ENCODE results near the gene NF1.

The NF1 gene

DNA sequence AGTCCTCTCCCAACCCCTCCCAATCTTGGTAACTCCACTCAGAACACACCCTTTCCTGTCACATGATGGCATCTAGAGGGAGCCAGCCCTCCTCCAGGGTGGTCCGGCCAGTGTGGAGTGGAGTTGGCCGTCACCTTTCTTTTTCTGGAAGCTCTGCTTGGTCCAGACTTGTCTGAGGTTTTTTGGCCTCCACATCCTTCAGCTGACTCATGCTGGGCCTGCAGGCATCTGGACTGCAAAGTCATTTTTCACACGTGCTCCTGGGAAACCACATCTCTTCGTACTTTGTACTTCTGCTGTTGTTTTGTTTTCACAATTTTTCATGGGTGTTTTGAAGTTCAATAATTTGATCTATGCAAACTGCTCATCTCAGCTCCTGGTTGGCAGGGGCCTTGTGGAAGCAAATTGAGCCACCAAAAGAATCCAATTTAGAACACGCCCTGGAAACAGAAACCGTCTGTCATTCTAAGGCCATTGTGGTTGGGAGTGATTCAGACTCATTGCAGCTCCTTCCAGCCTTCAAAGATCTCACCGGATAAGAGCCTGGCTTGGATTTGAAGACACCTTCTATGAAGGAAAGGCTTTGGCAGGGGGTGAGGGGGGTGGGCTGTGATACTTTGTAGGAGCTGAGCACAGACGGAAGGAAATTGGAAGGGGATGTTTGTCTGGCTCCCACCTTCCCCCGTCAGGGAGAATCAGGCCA, 42.4 kb upstream of the NF1 start:
- TF ChIP-seq, protein P1, sequence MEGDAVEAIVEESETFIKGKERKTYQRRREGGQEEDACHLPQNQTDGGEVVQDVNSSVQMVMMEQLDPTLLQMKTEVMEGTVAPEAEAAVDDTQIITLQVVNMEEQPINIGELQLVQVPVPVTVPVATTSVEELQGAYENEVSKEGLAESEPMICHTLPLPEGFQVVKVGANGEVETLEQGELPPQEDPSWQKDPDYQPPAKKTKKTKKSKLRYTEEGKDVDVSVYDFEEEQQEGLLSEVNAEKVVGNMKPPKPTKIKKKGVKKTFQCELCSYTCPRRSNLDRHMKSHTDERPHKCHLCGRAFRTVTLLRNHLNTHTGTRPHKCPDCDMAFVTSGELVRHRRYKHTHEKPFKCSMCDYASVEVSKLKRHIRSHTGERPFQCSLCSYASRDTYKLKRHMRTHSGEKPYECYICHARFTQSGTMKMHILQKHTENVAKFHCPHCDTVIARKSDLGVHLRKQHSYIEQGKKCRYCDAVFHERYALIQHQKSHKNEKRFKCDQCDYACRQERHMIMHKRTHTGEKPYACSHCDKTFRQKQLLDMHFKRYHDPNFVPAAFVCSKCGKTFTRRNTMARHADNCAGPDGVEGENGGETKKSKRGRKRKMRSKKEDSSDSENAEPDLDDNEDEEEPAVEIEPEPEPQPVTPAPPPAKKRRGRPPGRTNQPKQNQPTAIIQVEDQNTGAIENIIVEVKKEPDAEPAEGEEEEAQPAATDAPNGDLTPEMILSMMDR (IDR thresholded peaks at IDR 0.05; ENCODE audit: low read depth, low read length), result no peak
- DNase-seq (ENCODE audit: extremely low read depth, low read depth), result peak; percentile 86

DNA sequence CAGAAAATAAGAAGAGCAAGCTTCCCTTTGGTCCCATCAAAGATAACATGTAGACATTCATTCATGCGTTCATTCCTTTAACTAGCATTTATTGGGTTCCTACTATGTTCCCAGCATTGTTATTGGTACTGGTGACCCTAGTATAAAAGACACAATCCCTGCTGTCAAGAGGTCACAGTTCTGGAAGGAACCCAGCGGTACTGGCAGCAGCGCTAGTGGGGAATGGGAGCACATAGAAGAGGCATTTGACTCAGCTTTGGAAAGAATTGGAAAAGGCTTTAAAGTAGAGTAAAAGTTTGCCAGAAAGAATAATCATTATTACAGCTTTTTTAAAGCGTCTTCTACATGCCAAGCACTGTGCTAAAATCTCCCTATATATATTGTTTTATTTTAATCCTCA, 41.7 kb upstream of the NF1 start:
- DNase-seq (ENCODE audit: extremely low read depth, low read depth), result no peak
- TF ChIP-seq, protein P1 (IDR thresholded peaks at IDR 0.05; ENCODE audit: low read depth, low read length), result no peak

DNA sequence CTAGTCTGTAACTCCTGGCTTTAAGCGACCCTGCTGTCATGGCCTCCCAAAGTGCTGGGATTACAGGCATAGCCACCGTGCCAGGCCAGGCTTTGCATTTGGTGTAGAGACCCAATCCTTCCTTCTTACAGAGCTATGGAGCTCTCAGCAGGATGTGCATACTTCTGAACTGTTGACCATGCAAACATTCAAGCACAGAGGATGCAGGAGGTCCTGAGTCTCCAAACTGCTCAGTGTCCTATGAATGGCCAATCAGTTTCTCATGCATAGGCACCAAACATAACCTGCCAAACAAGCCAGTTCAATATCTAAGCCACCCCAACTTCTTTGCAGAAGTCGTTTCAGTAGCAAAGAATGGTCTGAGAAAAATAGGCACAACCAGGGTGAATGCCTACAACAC, 40.0 kb upstream of the NF1 start:
- no peak for DNase-seq (ENCODE audit: extremely low read depth, low read depth)
- TF ChIP-seq, protein P1 (IDR thresholded peaks at IDR 0.05; ENCODE audit: low read depth, low read length), result no peak

DNA sequence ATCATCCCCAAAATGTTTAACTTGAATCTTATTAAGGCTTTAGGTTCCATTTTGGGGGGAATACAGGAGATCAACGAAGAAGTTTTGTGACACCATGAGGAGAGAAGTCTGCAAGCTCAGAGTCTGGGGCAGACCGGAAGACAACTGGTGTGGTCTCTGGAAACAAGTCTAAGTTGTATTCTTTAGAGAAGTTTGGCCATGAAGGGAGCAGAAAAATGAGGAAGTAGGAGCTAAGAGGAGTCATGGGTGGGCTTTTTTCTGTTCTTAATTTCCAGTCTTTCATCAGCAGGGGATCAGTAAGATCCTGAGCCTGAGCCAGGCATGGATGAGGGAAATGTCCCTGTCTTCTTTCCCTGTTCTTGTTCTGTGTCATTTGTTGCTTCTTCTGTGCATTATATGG, 35.8 kb upstream of the NF1 start:
- TF ChIP-seq, protein P1 (IDR thresholded peaks at IDR 0.05; ENCODE audit: low read depth, low read length), result no peak
- DNase-seq (ENCODE audit: extremely low read depth, low read depth), result no peak

DNA sequence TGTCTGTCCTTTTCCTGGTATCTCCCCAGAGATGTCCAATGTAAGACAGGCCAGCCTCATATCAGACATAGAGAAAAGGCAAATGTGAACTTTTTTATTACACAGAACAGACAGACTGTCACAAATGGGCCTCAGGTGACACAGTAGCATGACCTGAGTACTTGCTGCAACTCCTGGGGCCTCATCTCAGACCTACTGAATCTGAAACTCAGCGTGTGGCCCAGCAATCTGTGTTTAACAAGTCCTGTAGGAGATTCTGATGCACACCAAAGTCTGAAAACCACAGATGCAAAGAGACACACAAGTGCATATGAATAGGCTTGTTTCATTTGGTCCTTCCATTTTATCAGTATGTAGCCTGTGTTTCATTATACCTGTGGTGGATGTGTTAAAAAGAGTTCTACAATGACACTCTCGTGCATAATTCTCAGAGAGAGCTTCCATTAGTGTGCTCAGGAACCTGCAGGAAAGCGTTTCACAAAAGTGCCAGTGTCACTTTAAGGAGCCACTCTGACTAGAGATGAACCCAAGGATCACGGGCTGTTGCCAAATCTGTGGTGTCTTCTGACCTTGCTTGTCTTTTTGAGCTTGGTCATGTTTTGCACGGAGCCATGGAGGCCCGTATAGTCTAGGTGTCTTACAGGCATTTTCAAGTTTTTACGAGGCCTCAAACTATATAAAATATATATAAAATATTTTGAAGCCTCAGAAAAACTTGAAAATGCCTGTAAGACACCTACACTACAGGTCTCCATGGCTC, 33.8 kb upstream of the NF1 start:
- TF ChIP-seq, protein P1 (IDR thresholded peaks at IDR 0.05; ENCODE audit: low read depth, low read length), result no peak
- DNase-seq (ENCODE audit: extremely low read depth, low read depth), result no peak

DNA sequence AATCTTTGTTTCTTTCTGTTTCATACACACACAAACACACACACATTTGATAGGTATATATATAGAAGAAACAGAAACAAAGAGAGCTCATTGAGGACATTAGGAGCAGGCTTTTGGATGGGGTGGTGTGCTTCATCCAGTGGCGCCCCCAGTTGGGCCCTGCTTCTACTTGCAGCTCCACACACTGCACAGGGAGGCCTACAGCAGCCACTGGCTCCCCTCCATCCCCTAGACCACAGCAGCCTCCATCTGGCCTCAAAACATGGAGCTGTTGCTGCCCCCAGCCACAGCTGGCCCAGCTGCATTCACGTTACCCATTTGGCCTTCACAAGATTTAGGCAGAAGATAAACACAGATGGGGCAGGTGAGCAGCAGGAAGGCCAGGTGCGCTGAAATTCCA, 33.1 kb upstream of the NF1 start:
- no peak for DNase-seq (ENCODE audit: extremely low read depth, low read depth)
- TF ChIP-seq, protein P1 (IDR thresholded peaks at IDR 0.05; ENCODE audit: low read depth, low read length), result no peak; the same call in 1 of the 2 replicates

DNA sequence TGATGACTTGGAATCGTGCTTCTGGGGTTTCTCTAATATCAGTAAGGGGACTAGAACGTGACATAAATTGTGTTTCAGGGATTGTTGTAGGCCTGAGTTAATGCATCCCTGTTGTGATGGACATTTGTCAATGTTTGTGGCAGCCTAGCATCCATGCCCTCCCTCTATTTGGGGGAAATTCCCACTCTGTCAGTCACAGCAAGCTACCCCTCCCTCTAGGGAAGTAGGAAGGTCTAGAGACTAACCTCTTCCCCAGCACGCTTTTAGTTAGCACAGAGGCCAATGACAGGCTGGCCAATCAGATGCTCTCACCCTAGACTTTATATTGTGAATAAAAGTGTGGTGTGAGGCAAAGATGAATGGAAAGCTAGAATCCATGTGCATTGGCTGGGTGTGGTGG, 32.4 kb upstream of the NF1 start:
- TF ChIP-seq, protein P1 (IDR thresholded peaks at IDR 0.05; ENCODE audit: low read depth, low read length), result no peak

More for the DNA sequence above, 32.4 kb upstream of the NF1 start:
- no peak for DNase-seq (ENCODE audit: extremely low read depth, low read depth)

Measured in AG09319 (cell line).